AG20443 (cell line): Measurements from ENCODE around the gene HOXC10.

Experiments used
- DNase-seq: peaks from one replicate; pipeline ENCODE4 v3.0.0; 2012; ENCODE audit warnings: low spot score, mixed read lengths

The HOXC10 gene

DNA sequence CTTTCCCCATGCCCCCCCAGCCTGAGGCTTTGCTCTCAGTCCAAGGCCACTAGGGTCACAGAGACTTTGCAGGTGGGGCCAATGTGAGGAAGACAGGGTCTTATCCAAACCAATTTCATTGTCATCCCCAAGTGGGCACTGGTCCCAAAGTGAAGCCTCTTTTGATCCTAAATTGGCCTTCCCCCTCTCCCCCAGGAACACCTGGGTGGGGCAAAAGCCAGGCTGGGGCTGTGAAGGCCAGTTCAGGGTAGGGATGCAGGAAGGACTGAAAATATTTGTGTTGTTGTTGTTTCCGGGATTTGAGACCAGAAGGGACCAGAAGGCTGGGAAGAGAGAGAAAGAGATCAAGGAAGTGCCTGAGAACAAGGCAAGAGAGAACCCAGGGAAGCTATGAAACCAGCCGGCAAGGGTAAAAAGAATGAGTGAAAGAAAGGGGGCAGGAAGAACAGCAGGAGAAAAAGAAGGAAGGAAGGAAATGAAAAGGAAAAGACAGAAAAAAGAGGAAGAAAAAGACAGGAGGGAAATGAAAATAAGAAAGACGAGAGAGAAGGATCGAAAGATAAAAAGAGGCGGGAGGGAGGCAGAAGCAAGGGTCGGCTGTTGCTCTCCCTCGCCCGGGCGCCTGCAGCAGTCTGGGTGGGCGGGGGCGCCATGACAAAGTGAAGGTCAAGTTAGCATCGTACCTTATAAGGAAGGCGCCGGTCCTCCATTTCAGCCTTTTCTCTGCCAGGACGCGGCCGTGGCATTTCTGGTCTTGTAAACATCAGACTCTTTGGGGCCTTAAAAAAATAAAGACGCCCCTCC is 19.5 kb upstream of the HOXC10 start:
- no peak for DNase-seq

DNA sequence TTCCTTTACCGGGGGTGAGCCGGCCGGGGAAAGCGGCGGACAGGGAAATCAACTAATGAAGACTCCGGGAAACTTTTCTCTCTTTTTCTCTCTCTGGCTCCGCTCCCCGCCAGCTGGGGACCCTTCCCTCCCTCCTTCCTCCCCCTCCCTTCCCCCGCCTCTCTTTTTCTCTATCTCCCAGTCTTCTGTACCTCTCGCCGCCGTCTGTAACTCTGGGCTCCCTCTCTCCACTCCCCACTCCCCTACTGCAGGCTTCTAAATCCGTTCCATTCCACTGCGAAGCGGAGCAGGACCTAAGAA is 18.9 kb upstream of the HOXC10 start:
- DNase-seq: no peak

DNA sequence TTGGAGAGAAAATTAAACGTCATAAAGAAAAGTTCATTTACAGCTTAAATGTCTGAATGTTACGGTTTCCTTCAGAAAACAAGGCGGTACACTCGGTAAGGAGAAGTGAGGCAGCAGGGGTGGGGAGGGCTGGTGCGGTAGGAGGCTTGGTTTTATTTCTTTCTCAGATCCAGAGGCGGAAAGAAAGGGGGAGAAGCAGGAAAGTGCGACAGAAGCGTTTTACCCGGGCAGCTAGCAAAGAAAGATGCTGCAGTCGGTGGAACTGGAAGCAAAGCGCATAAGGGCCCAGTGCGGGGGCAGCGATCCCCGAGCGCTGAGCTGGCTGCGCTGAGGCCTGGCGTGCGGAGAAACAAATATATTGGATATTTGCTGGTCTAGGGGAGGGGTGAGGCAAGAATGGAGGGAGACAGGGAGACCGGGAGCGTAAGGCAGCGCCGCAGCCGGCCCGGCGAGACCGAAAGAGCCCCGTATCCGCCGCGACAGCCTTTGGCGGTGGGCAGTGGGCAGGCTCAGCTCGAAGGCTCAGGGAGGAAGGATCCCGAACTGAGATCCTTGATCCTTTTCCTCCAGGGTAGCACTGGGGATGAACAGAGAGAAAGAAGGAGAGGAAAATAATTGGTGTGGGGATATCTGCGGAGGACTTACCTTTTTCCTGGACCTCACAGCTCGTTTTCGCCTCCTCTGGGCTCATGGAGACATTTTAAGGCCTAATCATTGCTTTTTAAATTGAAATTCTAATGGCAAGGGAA is 18.4 kb upstream of the HOXC10 start:
- no peak for DNase-seq

DNA sequence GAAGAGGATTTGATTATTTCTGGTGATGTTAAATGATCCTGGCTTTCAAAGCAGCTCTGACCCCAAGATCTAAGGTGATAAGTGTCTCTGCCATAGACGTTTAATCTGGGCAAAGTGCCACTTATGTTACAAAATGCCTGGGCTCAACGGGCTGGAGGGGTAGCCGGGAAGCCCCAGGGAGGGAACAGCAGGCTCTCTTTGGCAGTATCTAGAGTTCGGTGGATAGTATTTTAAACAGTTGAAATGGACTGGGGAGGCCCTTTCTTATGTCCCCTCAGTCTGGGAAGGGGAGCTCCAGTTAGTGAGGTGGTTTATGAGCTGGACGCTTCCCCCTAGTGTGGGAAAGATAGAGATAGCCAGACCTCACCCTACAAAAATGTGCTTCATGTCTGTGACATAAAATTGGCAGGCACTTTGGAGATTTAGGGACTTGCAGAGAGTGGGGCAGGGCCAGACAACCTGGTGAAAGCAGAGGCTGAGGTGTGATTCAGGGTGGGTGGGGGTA is 17.5 kb upstream of the HOXC10 start:
- DNase-seq: no peak

DNA sequence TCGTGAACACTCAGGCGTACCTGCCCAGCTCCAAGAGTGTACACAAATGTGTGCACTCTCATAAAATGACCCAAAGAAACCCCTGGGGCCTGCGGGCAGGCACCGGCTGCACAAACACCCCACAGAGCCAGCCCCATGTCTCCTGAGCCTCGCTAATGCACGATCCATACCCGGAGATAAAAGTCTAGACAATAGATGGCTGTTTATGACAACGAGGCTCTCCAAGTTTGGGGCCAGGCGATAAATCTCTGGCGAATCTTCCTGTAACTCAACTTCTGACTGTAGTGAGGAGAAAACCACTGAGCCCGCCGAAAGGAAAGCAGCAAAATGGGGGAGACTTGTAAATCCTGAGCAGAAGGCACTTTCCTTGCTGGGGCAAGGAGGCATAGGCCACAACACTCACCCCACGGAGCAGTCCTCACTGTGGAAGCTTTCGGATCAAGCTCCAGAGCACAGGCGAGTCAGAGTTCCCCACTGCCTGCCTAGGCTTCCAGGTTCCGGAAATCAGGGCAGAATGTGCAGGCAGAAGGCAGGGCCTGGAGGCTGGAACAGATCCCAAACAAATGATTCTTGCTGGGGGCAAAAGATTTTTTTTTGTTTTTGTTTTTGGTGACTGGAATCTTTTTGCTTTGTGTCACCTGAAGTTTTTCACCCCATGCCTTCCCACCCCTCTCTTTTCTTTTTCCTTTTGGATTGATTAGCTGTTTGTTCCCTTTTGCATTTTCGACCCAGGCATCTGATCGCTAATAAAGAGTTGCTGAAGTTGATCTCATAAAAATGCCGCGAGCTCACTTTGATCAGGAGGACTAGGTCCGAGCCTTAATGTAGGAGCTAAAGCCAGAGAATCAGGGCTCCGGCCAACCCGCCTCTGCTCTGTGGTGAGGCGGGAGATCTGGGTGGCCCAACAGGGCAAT is 16.5 kb upstream of the HOXC10 start:
- no peak for DNase-seq

DNA sequence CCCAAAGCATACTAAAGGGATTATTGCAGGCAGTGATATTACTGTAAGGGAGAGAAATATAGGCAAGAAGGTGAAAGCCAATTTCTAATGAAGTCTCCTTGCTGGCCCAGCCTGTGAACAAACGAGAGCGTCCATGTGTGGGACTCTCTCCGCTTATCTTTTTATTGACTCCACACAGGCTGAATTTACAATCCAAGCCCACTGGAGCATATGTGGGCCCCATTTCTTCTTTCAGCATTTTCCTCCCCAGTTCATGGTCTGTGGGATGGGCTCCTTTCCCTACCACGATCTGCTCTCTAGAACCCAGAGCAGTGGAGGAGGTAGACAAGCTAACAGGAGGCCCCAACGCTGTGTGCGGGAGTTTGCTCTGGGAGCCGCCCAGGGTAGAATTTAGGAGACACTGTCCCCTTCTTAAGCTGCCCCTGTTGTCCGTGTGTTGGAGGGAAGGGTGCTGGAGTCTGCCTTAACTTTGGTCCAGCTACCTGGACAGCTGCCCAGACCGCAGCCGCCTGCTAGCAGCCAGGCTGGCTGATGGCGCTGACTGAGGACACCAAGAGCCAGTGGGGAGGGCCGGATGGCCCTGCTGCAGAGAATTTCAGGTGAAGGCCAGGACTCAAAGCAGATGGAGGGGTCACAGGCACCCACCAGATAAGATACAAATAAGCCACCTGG is 15.2 kb upstream of the HOXC10 start:
- no peak for DNase-seq

DNA sequence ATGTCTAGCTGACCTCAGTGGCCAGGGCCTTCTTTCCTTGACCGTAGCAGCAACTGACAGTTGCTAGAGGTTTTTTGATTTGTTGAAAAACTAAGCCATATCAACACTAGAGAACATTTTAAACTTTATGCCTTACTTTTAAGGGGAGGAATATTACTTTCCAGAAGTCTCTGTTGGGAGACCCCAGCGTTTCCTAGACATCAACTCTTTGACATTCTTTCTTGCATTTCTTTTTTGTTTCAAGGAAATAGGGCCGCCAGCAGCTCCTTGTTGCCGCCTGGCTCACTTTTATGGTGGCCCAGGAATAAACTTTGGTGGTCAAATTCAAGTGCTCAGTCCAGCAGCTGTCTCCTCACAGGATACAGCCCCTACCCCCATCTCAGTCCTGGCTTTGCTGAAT is 14.5 kb upstream of the HOXC10 start:
- no peak for DNase-seq

DNA sequence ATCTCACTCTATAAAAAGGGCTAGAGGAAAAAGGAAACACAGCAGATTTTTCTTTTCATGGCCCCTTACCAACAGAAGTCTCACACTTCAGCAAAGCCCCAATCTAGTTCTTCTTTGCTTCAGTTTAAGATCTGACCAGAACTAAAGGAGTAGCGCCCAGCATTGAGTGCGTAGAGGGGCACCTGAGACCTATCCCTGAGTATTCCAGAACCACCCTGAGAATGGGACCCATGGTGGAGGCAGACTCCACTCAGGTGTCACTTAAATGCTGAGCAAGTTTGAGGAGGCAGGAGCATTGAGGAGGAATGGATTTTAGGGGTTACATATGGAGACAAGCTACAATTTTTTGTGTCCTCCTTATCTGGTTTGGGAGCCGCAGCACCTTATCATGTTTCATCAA is 13.8 kb upstream of the HOXC10 start:
- DNase-seq: no peak

DNA sequence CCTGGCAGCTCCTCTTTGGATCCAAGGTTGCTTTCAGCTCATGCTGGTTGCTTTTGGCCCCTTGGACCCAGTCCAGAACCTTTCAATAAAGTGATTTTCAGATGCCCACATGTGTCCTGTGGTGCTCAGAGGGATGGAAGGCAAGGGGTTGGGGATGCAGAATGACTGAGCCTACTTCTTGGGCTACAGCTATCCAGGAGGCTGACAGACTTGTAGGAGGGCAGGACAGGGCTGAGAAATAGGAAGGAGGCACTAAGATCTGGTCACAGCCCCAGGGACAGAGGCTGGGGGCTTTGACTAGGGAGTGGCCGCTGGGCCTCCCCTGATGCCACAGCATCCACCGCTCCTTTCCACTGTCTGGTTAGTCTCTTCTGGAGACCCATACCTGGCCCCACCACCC is 13.3 kb upstream of the HOXC10 start:
- no peak for DNase-seq

DNA sequence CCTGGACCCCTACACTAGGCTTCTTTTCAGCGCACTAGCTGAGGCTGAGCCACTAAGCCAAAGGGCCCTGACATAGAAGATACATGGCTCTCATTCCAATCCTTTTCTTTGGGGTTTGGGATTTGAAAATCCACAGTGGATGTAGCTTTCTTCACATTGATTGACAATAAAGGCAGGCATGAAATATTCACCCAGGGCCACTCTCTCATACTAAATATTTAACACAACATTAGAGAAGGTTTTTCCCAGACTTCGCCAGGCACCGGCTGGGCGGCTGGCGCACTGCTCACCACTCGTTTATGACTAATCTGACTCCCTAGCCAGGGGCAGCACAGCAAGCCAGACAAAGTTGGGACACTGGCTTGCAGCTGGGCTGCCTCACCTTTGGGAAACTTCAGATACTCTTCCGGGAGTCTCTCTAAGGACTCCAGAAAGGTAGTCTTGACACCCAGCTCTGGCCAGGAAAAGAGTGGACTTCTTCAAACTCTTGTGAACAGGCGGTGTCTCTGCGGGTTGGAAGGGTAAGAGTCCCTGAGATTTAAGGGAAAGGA is 12.7 kb upstream of the HOXC10 start:
- DNase-seq: peak; percentile 45

DNA sequence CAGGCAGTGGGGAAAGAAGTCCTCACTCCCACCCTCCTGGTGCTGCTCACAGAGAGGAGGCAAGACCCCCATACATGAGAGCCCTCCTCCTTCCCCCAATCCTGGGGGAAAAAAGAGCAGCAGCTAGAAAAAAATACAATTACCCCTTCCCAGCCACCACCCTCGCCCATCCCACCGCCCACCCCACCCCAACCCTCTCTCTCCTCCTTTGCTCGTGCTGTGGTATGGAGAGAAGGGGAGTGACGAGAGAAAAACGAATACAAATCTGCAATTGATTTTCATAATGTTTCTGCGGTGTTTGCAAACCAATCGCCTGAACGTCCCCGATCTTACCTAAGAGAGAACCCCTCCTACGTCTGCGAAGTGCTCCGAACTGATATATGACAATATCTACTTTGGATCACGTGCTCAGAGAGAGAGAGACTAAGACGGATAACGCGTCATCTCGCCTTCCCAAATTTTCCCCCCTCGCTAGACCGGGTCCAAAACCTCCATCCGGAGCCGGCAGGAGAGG is 12.2 kb upstream of the HOXC10 start, which contains the start of gene HOXC11:
TSS of gene HOXC11 (plus strand) at position 405 of the 514 bp plus-strand sequence. CDS start 116 bp downstream, outside the sequence.
- DNase-seq: no peak

DNA sequence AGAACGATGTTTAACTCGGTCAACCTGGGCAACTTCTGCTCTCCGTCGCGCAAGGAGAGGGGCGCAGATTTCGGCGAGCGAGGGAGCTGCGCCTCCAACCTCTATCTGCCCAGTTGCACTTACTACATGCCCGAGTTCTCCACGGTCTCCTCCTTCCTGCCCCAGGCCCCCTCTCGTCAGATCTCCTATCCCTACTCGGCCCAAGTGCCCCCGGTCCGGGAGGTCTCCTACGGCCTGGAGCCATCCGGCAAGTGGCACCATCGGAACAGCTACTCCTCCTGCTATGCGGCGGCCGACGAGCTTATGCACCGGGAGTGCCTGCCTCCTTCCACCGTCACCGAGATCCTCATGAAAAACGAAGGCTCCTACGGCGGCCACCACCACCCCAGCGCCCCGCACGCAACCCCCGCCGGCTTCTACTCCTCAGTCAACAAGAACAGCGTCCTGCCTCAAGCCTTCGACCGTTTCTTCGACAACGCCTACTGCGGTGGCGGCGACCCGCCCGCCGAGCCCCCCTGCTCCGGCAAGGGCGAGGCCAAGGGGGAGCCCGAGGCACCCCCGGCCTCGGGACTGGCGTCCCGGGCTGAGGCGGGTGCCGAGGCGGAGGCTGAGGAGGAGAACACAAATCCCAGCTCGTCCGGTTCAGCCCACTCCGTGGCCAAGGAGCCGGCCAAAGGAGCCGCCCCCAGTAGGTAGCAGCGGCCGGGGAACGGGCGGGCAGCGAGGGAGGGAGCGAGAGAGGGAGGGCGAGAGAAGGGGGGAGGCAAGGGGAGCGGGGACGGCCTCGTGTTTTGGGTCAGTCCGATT is 11.5 kb upstream of the HOXC10 start:
- peak; percentile 34 for DNase-seq

DNA sequence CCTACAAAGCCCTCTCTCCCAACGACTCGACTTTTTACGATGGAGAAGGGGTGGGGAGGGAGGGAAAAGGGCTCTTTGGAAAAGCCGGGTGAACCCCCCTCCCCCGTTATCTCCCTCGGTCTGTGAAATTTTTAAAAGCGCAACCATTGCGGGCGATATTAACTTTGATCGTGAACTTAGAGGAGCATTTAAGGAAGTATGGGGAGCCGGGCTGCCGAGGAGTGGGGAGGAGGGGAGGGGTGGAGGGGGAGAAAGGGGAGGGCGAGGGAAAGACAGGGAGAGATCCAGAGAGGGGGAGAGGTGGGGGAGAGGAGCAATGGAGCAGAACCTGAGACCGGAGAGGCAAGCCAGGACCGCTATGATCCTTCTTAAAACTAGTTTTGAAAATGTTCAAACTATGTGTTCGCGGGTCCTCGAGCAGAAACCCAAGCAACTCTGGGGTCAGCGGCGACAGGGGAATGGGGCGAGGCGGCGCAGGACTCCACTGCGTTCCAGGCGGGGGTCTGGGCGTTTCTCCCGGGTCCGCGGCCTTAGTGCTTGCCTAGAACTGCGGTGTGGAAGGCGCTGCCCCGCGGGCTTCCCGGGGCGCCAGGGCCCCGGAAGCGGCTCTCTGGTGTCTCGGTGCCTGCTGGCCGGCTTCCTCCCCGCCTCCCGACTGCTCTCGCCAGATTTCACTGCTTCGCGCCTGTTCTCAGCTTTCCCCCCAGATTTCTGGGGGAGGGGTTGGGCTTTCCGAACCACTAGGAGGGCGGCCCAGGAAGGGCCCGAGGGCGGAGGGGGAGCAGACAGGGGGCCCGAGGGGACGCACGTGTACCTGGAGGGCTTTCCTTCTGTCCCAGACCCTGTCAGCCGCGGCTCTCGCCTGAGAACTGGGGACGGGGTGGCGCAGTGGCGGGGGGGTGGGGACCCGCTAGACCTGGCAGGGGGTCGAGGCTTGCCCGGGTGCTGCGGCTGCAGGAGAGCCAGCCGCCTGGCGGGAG is 10.6 kb upstream of the HOXC10 start, which contains the start of gene HOTAIR:
TSS of gene HOTAIR (minus strand) at position 871 of the 980 bp plus-strand sequence.
- peak; percentile 44 for DNase-seq

DNA sequence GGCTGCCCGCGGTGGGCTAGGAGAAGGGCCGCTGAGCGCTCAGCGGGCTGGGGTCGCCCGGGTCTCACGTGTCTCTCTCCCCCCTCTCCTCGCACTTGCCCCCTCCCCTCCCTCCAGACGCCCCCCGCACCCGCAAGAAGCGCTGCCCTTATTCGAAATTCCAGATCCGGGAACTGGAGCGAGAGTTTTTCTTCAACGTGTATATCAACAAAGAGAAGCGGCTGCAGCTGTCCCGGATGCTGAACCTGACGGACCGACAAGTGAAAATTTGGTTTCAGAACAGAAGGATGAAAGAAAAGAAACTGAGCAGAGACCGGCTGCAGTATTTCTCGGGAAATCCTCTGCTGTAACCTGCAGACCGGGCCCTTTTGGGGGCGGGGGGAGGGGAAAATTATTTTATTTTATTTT is 9.9 kb upstream of the HOXC10 start:
- DNase-seq: no peak

DNA sequence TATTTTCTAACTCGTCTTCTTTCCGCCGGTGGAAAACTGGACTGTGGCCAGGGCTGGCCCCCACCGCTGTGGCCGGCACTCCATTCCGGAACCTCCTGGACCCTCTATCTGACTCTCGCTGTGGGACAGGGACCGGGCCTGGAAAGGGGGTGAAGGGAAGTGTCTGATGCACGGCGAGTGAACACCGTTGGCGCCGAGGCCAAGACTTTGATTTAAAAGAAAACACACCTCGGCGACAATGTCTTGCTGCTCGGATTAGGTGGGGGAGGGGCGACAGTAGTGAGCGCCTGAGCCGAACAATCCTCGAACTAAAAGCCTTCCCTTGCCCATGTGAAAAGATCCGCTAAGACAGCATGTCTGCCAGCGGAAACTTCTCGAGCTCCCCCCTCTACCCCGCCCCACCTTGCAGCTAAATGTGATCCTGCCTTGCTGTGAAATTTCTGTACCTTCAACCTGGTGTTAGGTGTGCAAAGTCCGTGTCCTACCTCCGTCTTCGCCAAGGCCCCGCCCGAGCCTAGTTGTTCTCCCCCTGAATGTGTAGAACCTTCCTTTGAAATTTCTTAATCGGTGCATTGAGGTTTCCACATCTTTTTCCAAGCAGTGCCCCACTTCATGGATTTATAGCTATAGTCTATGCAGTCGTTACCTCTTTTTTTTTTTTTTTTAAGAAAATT is 9.3 kb upstream of the HOXC10 start:
- no peak for DNase-seq

DNA sequence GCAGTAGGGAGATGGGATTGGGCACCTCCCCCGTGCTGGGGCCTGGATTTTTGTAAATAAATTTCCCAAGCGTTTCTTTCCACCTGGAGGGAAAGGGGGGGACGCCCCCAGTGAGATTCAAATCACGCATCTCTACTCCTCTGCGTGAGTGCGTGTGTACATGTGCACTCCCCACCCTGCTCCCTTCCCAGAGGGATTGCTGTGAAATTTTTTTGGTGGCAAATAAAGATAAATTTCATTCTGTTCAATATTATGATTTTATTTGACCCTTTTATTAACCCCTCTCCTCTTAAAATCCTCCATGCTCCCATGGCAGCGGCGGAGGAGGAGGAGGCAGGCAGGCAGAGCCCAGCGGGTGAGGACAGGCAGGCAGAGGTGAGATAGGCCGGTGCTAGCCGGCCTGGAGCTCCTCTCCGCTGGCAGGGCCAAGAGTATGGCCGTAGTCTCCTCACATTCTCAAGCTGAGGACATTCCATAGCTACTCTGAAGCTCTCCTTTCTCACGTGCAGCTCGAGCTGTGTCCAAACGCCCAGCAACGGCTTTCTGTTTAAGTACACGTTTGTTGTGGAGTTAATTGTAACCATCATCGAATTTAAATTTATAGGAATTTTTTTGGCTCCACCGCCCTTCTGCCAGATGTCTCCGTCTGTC is 8.6 kb upstream of the HOXC10 start:
- DNase-seq: no peak

DNA sequence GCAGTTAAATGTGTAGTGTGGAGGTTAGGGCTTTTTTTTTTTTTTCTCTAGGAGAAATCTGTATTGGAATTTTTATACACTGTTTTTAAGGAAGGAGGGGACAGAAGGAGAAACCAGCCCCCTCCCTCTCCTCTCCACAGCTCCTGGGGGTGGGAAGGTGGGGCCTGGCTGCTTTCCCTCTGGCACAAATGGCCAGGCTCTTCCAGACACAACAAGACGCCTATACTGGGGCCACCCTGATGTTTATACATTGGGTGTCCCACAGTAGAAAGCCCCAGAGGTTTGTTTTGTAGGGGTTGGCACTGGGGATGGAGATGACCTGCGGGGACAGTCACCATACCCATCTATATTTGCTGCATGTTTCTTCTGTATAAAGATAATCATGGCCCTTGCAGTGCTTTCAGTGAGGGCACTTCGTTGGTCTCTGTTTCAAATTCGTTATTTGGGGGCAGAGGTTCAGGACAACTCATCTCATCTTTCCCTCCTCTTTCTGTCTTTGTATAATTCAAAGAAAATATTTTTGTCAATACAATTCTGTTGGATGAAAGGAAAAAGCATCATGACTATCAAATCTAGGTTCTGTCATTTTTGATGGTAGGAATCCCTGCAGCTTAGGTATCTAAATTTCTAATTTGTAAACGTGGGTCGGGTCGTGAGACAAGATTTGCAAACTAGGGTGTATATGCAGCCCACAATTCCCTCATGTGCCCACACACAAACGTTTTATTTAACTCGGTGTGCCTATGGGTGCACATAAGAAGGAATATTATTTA is 7.9 kb upstream of the HOXC10 start:
- no peak for DNase-seq
